AG04450 (cell line): ENCODE measurements around the gene LRRC2. TPM values are rescaled to one million over a fixed set of nuclear protein-coding genes. Genes with fewer than 3 reads are reported as not detected.

ENCODE experiments used
- CTCF ChIA-PET: fragments of 300-600, 350-600 bp; formaldehyde crosslinking; extraction: SDS; loops from one replicate; lab custom pipeline; 2022; ENCODE audit warnings: antibody characterized with exemption, inconsistent platforms; lab: Charles Lee
- POLR2A ChIA-PET: fragments of 350-600 bp; formaldehyde crosslinking; extraction: SDS; loops from one replicate; lab custom pipeline; 2021; ENCODE audit warnings: antibody characterized with exemption, inconsistent platforms; lab: Yijun Ruan, JAX
- DNase-seq: peaks from one replicate; pipeline ENCODE4 v3.0.0-alpha.2; 2011; ENCODE audit warnings: low read depth, low spot score
- H3K27ac ChIP-seq: one replicate; pipeline ENCODE4 v1.5.1; 2012; ENCODE audit warnings: low read depth, low read length, control low read depth
- H3K27me3 ChIP-seq: one replicate; pipeline ENCODE4 v1.6.0; 2012; ENCODE audit warnings: low read length; ENCODE audit not compliant: control insufficient read depth, insufficient read depth
- H3K4me3 ChIP-seq: 2 replicates; pipeline ENCODE4 v1.5.1; 2011; ENCODE audit warnings: mild to moderate bottlenecking, low read depth, low read length, control low read depth
- H3K9me3 ChIP-seq: 2 replicates; pipeline ENCODE4 v1.5.1; 2012; ENCODE audit warnings: low read length; ENCODE audit not compliant: control insufficient read depth, insufficient read depth
- polyA plus RNA-seq: library from polyadenylated mRNA; depleted of rRNA; stranded (reverse); fragments of >200 nt; gene quantifications from 2 replicates; pipeline ENCODE4 v1.2.3, GENCODE V29; 2011
- TF ChIP-seq, protein P1 (sequence below): IDR thresholded peaks from 2 replicates; pipeline ENCODE4 v1.5.1; 2011; ENCODE audit warnings: low read depth, low read length, control low read depth, inconsistent platforms

The LRRC2 gene
- polyA plus RNA-seq, 1 experiment = 4.2 TPM

DNA sequence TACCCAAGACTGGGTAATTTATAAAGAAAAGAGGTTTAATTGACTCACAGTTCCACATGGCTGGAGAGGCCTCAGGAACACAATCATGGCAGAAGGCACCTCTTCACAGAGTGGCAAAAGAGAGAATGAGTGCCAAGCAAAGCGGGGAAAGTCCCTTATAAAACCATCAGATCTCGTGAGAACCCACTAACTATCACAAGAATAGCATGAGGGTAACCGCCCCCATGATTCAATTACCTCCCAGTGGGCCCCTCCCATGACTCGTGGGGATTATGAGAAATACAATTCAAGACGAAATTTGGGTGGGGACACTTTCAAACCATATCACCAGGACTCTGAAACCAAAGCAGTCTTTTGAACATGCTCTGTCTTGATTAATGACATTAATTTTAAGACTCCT is 61.3 kb downstream of the LRRC2 start:
- H3K9me3 ChIP-seq = no peaks in the 10 kb centered on the region
- TF ChIP-seq, protein P1, sequence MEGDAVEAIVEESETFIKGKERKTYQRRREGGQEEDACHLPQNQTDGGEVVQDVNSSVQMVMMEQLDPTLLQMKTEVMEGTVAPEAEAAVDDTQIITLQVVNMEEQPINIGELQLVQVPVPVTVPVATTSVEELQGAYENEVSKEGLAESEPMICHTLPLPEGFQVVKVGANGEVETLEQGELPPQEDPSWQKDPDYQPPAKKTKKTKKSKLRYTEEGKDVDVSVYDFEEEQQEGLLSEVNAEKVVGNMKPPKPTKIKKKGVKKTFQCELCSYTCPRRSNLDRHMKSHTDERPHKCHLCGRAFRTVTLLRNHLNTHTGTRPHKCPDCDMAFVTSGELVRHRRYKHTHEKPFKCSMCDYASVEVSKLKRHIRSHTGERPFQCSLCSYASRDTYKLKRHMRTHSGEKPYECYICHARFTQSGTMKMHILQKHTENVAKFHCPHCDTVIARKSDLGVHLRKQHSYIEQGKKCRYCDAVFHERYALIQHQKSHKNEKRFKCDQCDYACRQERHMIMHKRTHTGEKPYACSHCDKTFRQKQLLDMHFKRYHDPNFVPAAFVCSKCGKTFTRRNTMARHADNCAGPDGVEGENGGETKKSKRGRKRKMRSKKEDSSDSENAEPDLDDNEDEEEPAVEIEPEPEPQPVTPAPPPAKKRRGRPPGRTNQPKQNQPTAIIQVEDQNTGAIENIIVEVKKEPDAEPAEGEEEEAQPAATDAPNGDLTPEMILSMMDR = no peak
- DNase-seq = no peak
- H3K4me3 ChIP-seq = no peak overlapping the region
- H3K27me3 ChIP-seq = no peaks in the 10 kb centered on the region
- CTCF ChIA-PET = interaction anchor here (2.3 to 3.4 kb wide), 2 partner anchors 16 kb away, joined by 16 to 24 read pairs; no protein-coding TSS in a partner anchor
- POLR2A ChIA-PET = no interaction called here
- H3K27ac ChIP-seq = no peak overlapping the region

DNA sequence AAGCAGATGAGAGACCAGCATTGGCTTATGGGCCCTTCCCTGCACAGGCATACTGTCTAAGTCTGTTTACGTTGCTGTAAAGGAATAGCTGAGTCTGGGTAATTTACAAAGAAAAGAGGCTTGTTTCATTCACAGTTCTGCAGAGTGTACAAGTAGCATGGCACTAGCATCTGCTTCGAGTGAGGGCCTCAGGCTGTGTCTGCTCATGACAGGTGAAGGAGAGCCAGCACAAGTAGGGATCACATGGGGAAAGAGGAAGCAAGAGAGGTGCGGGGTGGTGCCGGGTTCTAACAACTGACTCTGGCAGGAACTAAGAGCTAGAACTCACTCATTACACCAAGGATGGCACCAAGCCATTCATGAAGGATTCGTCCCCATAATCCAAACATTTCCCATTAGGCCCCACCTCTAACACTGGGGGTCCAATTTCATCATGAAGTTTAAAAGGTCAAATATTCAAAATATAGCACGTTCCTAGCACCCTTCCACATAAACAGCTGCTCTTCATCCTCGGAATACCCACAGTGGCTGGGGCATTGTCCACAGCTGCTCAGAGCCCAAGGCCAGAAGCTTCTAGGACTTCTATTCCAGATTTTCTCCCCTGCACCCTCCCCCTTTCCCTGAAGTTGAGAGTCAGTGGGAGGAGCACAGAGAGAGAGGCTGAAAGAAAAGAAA is 62.8 kb downstream of the LRRC2 start:
- H3K27ac ChIP-seq = no peak overlapping the region
- DNase-seq = no peak
- ChIA-PET CTCF (interaction anchor here (0.6 to 3.4 kb wide), 2 partner anchors 14 to 48 kb away, joined by 4 to 24 read pairs; no protein-coding TSS in a partner anchor), POLR2A (interaction anchor here (0.7 to 1.5 kb wide), 2 partner anchors 13 to 14 kb away, joined by 5 to 9 read pairs; no protein-coding TSS in a partner anchor)
- H3K4me3 ChIP-seq = no peak overlapping the region
- no peaks in the 10 kb centered on the region for H3K27me3 ChIP-seq
- H3K9me3 ChIP-seq = no peaks in the 10 kb centered on the region
- TF ChIP-seq, protein P1 = no peak

DNA sequence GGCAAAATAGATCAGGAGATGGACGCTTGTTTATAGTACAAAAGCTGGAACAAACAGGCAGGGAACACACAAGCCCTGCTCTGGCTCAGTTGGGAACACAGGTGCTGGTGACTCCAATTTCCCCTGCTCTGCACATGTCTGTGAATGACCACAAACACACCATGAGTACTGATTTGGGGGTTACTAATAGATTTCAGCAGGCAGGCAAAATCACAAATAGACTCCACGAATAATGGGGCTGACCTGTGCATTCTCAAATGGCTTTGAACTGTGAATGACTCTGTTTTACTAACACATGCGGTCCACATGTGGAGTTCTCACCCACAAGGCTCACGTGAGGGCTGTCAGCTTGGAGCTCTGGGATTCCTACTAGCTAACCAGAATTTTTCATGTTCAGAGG is 64.4 kb downstream of the LRRC2 start:
- ChIA-PET CTCF (interaction anchor here (3.4 kb wide), 1 partner anchor 13 kb away, joined by 24 read pairs; no protein-coding TSS in a partner anchor), POLR2A (no interaction called here)
- Histone ChIP-seq H3K27ac (no peak overlapping the region), H3K4me3 (no peak overlapping the region), H3K27me3 (no peaks in the 10 kb centered on the region), H3K9me3 (no peaks in the 10 kb centered on the region)
- DNase-seq = no peak
- TF ChIP-seq, protein P1 = no peak

DNA sequence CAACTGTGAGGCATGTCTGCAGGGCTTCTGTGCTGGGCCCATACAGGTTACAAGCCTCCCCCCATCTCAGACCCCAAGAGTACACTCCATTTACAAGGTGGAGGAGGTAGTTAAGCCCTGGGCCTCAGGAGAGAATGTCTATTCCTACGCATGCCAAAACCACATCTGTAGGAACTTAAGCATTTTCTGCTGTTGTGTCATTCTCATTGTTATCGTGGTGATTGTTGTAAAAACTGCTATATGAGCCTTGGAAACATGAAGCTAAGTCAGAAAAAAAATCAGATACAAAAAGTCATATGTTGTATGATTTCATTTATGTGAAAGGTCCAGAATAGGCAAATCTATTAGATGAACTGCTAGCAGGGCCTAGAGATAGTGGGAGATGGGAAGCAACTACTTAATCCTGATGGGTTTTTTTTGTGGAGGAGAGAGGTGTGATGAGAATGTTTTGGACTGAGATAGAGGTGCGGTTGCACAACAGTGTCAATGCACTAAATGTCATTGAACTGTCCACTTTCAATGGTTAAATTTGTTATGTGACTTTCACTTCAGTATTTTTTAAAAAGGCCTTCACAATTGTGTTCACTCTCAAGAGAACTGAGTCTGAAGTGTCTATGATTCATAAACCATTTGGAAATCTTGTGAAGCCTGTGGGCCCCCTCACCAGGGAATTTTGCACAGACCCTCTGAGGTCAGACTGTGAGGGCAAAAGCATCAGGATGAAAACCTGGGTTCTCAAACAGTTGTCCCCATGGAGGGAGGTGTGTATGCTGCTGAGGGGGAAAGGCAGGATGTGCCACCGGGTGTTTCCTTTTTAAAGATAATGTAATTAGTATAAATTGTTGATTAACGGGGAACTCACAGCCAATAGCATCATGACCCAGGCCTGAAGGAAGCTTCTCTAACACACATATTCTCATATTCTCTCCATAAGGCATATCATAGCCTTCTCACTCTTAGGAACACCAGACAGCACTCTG is 65.2 kb downstream of the LRRC2 start:
- Histone ChIP-seq H3K4me3 (no peak overlapping the region), H3K27me3 (no peaks in the 10 kb centered on the region), H3K9me3 (no peaks in the 10 kb centered on the region), H3K27ac (no peak overlapping the region)
- ChIA-PET POLR2A (no interaction called here), CTCF (interaction anchor here (3.4 to 4.6 kb wide), 2 partner anchors 12 kb away, joined by 24 to 30 read pairs; no protein-coding TSS in a partner anchor)
- TF ChIP-seq, protein P1 = no peak
- DNase-seq = no peak
